Measurements from ENCODE around the gene SLC10A6.

SLC10A6 gene

DNA sequence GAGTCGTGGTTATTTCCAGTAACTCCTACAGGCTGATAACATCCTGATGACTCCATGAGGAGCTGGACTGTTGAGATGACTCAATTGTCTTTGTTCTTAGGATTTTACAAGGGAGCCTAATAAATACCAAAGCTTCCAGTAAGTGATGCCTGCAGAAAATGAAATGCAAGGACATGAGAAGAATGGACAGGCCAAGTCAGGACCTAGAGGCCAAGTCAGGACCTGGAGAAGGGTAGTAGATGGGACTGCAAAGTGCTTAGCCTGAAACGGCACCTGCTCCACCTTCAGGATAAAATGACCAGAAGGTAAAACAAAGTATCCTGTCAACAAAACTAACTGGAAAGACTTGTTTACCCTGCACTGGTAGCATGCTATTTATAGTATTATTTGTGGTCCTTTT, 6.4 kb upstream of the SLC10A6 start:
- TF ChIP-seq, protein P1, sequence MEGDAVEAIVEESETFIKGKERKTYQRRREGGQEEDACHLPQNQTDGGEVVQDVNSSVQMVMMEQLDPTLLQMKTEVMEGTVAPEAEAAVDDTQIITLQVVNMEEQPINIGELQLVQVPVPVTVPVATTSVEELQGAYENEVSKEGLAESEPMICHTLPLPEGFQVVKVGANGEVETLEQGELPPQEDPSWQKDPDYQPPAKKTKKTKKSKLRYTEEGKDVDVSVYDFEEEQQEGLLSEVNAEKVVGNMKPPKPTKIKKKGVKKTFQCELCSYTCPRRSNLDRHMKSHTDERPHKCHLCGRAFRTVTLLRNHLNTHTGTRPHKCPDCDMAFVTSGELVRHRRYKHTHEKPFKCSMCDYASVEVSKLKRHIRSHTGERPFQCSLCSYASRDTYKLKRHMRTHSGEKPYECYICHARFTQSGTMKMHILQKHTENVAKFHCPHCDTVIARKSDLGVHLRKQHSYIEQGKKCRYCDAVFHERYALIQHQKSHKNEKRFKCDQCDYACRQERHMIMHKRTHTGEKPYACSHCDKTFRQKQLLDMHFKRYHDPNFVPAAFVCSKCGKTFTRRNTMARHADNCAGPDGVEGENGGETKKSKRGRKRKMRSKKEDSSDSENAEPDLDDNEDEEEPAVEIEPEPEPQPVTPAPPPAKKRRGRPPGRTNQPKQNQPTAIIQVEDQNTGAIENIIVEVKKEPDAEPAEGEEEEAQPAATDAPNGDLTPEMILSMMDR (IDR thresholded peaks at IDR 0.05; ENCODE audit: control extremely low read depth, extremely low read depth, low read depth, missing control alignments) = no peak
- POLR2A ChIA-PET = no interaction called here
- no peak for DNase-seq (ENCODE audit: extremely low spot score)
- CTCF ChIA-PET = interaction anchor here (0.7 to 1.8 kb wide), 2 partner anchors 24 to 267 kb away, joined by 3 to 4 read pairs; no protein-coding TSS in a partner anchor

DNA sequence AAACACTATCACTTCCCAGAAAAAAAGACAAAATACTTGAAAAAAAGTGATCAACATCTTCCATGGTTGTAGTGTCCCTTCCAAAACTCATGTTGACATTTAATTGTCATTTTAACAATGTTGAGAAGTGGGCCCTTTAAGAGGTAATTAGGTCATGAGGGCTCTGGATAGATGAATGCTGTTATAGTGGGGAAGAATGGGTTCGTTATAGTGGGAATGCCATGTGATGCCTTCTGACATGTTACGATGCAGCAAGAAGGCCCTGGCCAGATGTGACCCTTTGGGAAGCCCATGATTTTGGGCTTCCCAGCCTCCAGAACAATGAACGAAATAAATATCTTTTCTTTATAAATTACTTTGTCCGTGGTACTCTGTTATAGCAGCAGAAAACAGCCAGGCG, 4.0 kb upstream of the SLC10A6 start:
- POLR2A ChIA-PET = no interaction called here
- DNase-seq (ENCODE audit: extremely low spot score) = no peak
- CTCF ChIA-PET = no interaction called here
- TF ChIP-seq, protein P1 (IDR thresholded peaks at IDR 0.05; ENCODE audit: control extremely low read depth, extremely low read depth, low read depth, missing control alignments) = no peak

GRCh38 chr4:86848136-86848535, 1.0 kb downstream of the SLC10A6 start:
- CTCF ChIA-PET = interaction anchor here (1.1 to 4.3 kb wide), 4 partner anchors 14 to 351 kb away, joined by 3 to 21 read pairs (median 6); no protein-coding TSS in a partner anchor
- DNase-seq (ENCODE audit: extremely low spot score) = no peak
- TF ChIP-seq, protein P1 (IDR thresholded peaks at IDR 0.05; ENCODE audit: control extremely low read depth, extremely low read depth, low read depth, missing control alignments) = no peak
- POLR2A ChIA-PET = no interaction called here

- DNase-seq (ENCODE audit: extremely low spot score) = no peak
- ChIA-PET CTCF (interaction anchor here (1.1 to 4.3 kb wide), 3 partner anchors 13 to 350 kb away, joined by 3 to 21 read pairs (median 9); no protein-coding TSS in a partner anchor), POLR2A (no interaction called here)
- TF ChIP-seq, protein P1 (IDR thresholded peaks at IDR 0.05; ENCODE audit: control extremely low read depth, extremely low read depth, low read depth, missing control alignments) = no peak
These were observed 1.6 kb downstream of the SLC10A6 start for GRCh38 chr4:86847571-86847970.

- TF ChIP-seq, protein P1 (IDR thresholded peaks at IDR 0.05; ENCODE audit: control extremely low read depth, extremely low read depth, low read depth, missing control alignments) = no peak
- DNase-seq (ENCODE audit: extremely low spot score) = no peak
- POLR2A ChIA-PET = no interaction called here
- CTCF ChIA-PET = interaction anchor here (4.3 kb wide), 1 partner anchor 350 kb away, joined by 21 read pairs; no protein-coding TSS in a partner anchor
These were observed 2.3 kb downstream of the SLC10A6 start for GRCh38 chr4:86846921-86847320.

- CTCF ChIA-PET = no interaction called here
- TF ChIP-seq, protein P1 (IDR thresholded peaks at IDR 0.05; ENCODE audit: control extremely low read depth, extremely low read depth, low read depth, missing control alignments) = no peak
- POLR2A ChIA-PET = no interaction called here
- no peak for DNase-seq (ENCODE audit: extremely low spot score)
These were observed 3.6 kb downstream of the SLC10A6 start for GRCh38 chr4:86845593-86845992.

DNA sequence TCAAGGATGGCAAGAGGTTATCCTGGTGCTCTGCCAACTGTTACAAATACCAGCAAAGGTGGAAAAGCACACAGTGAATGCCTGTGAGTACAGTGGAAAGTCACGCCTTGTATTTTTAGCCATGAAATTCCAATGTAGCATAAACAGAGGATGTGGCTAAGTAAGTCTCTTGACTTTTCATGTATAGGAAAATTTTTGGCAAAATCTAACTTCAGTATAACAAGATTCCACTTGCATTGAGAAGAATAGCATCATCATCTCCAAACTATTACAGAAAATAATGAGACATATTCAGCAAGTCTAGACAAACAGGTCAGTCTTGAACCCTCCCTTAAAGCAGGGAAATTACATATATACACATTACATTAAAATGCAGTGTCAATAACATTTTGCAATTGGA, 7.9 kb downstream of the SLC10A6 start:
- no peak for DNase-seq (ENCODE audit: extremely low spot score)
- CTCF ChIA-PET = no interaction called here
- TF ChIP-seq, protein P1 (IDR thresholded peaks at IDR 0.05; ENCODE audit: control extremely low read depth, extremely low read depth, low read depth, missing control alignments) = no peak
- POLR2A ChIA-PET = no interaction called here
